Fibroblast of mammary gland (primary cell): ENCODE results near the gene NBEA.

Source experiments
- DNase-seq: peaks from one replicate; pipeline ENCODE4 v3.0.0-alpha.2; 2010; ENCODE audit warnings: low read depth
- H3K4me3 ChIP-seq: 2 replicates; pipeline ENCODE4 v1.5.1; 2011; ENCODE audit warnings: low read depth, mild to moderate bottlenecking, low read length, moderate library complexity; ENCODE audit not compliant: control insufficient read depth
- TF ChIP-seq, protein P1 (sequence below): conservative IDR thresholded peaks from 2 replicates; pipeline ENCODE4 v1.5.1; 2011; ENCODE audit warnings: low read depth, low read length, inconsistent platforms; ENCODE audit not compliant: control insufficient read depth, insufficient read depth

Gene NBEA

GRCh38 chr13:35714588-35715377, 772.7 kb downstream of the NBEA start:
- TF ChIP-seq, protein P1, sequence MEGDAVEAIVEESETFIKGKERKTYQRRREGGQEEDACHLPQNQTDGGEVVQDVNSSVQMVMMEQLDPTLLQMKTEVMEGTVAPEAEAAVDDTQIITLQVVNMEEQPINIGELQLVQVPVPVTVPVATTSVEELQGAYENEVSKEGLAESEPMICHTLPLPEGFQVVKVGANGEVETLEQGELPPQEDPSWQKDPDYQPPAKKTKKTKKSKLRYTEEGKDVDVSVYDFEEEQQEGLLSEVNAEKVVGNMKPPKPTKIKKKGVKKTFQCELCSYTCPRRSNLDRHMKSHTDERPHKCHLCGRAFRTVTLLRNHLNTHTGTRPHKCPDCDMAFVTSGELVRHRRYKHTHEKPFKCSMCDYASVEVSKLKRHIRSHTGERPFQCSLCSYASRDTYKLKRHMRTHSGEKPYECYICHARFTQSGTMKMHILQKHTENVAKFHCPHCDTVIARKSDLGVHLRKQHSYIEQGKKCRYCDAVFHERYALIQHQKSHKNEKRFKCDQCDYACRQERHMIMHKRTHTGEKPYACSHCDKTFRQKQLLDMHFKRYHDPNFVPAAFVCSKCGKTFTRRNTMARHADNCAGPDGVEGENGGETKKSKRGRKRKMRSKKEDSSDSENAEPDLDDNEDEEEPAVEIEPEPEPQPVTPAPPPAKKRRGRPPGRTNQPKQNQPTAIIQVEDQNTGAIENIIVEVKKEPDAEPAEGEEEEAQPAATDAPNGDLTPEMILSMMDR: no peak
- no peak overlapping the region for H3K4me3 ChIP-seq
- DNase-seq: no peak

GRCh38 chr13:35716186-35716585, 774.1 kb downstream of the NBEA start:
- TF ChIP-seq, protein P1: no peak
- H3K4me3 ChIP-seq: no peak overlapping the region
- DNase-seq: peak; percentile 84

- H3K4me3 ChIP-seq: no peak overlapping the region
- DNase-seq: no peak
- TF ChIP-seq, protein P1: no peak
Observed at GRCh38 chr13:35716729-35717128, 774.7 kb downstream of the NBEA start.

- TF ChIP-seq, protein P1: no peak
- H3K4me3 ChIP-seq: no peak overlapping the region
- DNase-seq: no peak
Observed at GRCh38 chr13:35718084-35718483, 776.0 kb downstream of the NBEA start.

DNA sequence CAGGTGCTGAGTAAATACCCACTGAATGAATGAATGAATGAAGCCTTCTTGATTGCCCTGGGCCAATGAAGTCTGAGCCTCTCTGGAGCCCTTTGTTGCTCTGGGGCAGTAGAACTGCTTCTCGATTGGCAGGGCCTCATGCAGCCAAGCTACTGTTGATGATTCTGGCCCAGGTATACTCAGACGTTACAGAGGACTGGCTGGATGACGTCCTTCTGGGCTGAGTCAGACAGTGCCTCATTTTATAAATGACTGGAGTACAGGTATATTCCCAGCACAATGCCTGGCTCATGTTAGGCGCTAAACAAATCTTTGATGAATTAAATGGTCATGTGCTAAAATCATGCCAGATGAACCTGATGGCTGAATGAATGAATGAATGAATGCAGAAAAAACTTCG, 778.2 kb downstream of the NBEA start:
- H3K4me3 ChIP-seq: no peak overlapping the region
- TF ChIP-seq, protein P1: no peak
- DNase-seq: no peak

DNA sequence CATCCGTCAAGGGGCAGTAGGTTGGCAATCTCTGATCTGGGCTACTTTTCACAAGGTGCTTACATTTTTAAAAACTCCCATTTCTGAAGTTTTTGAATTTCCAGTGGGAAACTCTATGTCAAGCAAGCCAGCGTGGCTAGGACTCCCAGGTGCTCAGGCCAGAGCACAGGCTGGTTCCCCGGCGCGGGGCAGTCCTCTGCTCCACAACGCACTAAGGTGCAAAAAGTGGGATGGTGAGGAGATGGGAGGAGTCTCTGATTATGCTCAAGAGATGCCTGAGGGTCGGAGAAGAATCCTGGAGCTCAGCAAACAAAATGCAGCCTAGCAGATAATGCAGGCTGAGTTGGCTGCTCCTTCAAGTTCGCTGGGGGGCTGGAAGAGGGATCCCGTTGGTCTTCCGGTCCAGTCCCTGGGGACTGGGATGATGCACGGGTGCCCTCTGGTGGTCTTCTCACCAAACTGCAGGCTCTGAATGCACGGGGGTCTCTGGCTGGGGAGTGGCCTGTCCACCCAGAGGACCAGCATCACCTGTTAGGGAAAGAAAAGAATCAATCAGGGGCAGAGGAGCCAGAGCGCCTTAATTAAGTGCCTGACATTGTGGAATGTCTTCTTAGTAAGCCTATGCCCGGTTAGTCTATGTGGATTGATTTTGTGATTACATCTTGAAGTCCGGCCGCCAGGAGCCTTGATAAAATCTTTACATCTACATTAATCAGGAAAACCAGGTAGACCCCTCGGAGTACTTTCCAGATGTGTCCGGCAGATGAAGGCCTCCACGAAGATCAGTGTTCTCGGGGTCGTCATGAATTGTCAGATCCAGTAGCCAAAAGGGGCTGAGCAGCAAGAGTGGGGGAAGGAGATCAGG, 778.9 kb downstream of the NBEA start:
- TF ChIP-seq, protein P1: peak; percentile 96
- DNase-seq: peak; percentile 61
- H3K4me3 ChIP-seq: peak overlapping the region; percentile 49
